GM18868 (cell line): ENCODE data around the gene RANBP6.
"Not testable (repeated sequence)": the region's sequence is repeated elsewhere in the genome, so short reads cannot be mapped to it uniquely, and the experiment has no call there.

Experiments used
- ATAC-seq: cut with Tn5 transposase; IDR thresholded peaks from one replicate; pipeline ENCODE4 v1.9.1; 2021; ENCODE audit warnings: mild to moderate bottlenecking, moderate library complexity; ENCODE audit not compliant: unreplicated experiment

Gene RANBP6

DNA sequence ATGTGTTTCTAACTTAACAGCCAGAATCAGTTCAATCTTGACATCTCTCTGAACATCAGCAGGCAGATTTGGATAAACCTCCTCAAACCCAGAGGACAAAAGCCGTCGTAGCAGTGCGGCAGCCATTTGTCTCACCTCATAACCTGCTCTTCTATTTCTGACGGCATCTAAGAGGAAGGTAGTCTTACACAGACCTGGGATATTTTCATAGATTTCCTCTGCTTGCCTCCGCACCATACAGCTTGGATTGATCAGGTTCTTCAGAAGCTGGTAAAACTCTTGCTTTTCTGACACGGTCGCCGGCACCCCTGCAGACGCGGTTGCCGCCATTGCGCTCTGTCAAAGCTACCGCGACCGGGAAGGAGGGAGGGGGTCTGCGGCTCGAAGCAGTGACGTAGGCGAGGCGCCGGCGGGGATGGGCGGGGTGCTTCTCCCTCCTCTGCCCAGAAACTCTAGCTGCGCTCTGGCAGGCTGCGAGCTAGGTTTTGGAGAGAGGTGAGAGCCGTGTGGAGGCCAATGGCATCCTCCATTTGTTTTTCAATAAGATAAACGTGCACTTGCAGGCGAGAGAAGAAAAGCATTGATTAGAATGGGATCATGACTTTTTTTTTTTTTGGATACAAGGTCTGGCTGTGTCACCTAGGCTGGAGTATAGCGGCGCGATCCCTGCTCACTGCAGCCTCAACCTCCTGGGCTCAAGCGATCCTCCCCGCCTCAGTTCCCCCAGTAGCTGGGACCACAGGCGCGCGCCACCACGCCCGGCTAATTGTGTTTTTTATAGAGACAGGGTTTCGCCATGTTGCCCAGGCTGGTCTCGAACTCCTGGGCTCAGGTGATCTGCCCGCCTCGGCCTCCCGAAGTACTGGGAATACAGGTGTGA is at the start of gene RANBP6:
Gene RANBP6 (minus strand): TSS at position 347 of the 880 bp plus-strand sequence. CDS start 17 bp downstream, at position 330.
- ATAC-seq: peak; percentile 99

DNA sequence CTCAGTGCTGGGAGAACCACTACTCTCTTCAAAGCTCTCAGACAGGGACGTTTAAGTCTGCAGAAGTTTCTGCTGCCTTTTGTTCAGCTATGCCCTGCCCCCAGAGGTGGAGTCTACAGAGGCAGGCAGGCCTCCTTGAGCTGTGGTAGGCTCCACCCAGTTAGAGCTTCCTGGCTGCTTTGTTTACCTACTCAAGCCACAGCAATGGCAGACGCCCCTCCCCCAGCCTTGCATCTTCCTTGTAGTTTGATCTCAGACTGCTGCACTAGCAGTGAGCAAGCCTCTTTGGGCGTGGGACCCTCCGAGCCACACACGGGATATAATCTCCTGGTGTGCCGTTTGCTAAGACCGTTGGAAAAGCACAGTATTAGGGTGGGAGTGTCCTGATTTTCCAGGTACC is 47.7 kb upstream of the RANBP6 start:
- ATAC-seq: not testable (repeated sequence)

DNA sequence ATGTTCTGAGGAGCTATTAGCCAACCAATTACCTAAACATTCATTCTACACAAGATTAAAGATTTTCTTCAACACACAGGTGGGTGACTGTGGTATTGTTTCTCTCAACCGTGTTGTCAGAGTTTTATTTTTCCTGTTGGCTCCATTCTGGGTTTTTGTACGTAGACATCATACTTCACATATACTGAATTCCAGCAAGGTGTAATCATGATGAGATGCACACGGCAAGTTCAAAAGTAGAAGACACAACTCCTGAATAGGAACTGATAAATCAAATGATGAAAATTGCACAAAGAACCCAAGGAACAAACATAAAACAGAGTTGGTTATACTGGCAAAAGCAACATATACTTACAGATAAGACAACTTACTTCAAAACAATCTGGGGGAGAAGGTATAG is 40.2 kb upstream of the RANBP6 start:
- ATAC-seq: no peak

DNA sequence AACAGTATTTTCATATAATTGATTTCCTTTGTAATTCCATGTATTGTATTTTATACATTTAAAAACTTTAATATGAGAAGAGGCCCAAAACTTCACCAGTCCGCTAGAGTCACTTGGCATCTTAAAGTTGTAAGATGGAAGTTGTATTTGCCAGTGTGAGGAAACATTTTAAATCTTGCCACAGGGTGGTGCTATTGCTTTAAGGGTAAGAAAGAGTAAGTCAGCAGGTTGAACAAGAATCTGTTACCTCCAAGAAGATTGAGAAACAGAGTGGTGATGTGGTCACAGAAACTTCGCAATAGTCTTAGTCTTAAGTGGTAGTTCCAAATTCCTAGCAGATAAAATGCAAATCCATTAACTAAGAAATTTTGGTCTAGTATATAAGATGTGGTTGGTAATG is 39.8 kb upstream of the RANBP6 start:
- ATAC-seq: peak; percentile 66

DNA sequence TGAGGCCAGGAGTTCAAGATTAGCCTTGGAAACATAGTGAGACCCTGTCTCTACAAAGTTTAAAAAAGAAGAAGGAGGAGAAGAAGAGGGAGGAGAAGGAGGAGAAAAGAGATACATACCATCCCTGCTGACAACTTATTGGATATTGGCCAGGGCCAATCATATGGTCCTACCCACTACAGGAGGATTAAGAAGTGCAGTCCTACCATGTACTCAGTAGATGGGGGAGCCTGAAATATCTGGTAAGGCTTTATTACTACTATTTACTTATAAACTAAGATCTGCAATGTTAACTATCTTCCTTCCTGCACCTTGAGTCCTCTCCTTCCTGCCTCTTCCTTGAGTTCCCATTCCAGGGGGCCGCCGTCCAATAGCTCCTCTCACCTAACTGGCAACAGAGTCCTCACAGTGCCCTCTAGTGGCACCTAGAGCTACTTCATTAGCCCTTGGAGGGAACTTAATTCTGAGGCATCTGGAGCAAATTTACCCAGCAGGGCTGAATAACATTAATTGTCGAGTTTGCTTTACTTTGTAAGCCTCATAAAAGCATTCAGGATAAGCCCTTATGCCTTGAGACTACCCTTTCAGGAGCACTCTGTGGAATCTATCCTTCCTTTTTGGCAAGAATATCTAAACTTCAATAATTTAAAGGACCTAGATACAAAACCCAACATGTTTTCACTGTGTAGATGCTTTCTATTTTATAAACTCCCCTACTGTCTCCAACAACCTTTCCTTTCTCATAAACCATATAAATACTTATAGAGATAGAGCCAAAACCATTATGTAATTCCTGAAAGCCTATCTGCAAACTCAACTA is 39.1 kb upstream of the RANBP6 start:
- peak; percentile 46 for ATAC-seq

DNA sequence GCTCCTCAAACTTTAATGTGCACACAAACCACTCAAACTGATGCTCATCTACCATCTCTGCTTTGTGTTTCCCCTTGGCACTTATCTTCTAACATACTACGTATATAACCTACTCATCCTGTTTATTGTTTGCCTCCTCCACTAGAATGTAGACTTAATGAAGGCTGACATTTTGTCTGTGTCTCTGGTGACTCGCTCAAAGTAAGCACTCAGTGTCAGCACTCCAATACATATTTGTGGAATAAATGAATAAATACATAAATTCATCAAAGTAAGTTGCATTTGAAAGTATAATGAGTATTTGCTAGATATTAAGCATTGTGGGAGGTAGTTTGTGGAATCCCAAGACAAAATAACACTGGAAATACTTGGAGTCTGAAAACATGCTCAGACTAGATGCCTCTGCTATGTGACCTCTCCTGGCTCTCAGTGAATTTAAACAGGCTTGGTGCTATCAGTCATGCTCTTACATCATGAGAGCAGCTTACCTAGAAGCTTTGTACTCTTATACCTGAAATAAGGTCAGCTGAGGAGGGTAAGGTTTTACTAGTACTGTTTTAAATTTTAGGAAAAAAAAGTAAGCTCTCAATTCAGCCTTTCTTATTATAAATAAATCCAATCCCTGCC is 37.0 kb upstream of the RANBP6 start:
- no peak for ATAC-seq

DNA sequence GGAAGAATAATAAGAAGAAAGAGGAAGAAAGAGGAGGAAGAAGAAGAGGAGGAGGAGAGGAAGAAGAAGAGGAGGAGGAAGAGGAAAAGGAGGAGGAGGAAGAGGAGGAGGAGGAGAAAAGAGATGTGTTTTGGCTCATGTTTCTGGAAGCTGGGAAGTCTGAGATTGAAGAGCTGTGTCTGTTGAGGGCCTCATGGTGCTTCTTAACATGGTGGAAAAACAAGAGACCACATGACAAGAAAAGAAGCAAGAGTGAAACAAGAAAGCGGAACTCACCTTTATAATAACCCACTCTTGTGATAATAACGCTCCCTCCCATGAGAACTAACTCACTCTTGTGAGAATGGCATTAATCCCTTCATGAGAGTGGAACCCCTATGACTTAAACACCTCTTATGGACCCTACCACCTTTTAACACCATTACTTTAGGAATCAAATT is 36.1 kb upstream of the RANBP6 start:
- ATAC-seq: peak; percentile 59

DNA sequence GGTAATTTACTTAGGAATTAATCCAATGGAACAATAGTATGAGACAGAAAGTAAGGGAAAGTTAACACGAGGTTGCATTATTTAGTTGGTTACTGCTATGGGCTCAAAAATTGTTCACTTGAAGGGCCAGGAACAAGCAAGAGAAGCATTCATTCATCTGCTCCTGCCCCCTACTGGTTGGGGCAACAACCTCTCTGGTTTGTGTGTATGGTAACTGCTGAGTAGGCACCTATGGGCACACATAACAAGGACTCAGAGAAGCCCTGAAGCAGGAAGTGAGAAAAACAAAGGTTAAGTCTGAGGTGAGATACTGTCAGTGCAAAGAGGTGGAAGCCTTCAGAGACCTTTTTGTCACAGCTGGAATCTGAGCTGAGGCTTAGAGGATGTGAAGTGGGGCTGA is 34.4 kb upstream of the RANBP6 start:
- peak; percentile 69 for ATAC-seq

DNA sequence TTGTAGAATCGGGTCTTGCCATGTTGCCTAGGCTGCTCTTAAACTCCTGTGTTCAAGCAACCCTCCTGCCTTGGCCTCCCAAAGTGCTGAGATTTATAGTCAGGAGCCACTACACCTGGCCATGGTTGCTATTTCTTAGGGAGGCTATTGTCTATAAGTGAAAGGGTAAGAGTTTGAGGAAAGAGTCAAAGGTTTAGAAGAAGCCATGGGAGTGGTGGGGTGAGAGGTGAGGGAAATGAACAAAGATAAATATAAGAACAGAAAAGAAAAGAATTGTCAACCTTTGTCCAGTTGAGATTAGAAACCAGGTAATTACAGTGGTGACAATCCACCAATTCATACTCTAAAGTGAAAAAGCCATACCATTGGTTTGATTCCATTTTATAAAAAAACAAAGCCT is 32.6 kb upstream of the RANBP6 start:
- no peak for ATAC-seq

DNA sequence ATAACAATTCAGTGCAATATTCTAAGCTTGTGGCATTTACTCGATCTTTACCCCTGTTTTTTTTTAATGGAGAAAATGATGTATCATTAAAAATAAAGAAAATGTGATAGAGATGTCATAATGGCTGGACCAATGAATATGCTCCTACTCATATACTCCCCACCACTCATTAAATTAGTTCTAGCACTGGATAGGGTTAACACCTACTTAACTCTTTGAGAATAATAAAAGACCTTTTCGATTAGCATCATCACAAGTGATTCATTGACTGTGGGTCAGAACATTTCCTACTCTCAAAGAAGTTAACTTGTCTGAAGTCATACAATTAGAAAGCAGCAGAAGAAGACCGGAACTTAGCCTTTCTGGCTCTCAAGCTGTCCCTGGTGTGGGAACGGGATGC is 31.6 kb upstream of the RANBP6 start:
- ATAC-seq: no peak

DNA sequence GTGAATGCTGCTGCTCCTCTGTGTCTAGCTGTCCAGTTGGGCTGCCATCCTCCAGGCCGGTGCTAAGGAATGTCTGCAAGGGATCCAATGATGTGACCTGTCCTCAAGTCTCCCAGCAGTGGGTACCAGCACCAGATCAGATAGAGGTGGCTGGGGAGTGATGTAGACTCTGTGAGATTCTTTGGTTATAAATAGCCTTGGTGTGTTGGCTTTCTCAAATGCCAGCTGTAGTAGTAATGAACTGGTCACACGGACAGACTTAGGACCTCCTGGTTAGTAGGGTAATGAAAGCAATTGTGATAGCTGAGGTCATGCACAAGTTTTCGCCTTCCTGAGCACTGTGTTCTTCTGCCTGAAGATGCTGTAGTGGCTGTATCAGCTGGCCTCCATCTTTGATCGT is 29.9 kb upstream of the RANBP6 start:
- ATAC-seq: no peak

DNA sequence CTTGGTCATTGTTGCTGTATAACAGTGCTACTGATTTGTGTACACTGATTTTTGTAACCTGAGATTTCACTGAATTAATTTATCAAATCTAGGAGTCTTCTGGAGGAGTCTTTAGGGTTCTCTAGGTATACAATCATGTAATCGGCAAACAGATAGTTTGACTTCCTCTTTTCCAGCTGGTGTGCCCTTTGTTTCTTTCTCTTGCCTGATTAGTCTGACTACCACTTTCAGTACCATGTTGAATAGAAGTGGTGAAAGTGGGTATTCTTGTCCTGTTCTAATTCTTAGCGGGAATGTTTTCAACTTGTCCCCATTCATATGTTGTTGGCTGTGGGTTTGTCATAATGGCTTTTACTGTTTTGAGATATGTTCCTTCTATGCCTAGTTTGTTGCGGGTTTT is 24.7 kb upstream of the RANBP6 start:
- ATAC-seq: peak; percentile 80

DNA sequence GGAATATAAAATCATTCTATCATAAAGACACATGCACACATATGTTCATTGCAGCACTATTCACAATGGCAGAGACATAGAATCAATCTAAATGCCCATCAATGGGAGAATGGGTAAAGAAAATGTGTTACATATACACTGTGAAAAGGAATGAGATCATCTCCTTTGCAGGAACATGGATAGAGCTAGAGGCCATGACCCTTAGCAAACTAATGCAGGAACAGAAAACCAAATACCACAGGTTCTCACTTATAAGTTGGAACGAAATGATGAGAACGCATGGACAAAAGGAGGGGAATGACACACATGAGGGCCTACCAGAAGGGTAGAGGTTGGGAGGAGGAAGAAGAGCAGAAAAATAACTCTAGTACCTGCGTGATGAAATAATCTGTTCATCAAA is 21.0 kb upstream of the RANBP6 start:
- no peak for ATAC-seq

DNA sequence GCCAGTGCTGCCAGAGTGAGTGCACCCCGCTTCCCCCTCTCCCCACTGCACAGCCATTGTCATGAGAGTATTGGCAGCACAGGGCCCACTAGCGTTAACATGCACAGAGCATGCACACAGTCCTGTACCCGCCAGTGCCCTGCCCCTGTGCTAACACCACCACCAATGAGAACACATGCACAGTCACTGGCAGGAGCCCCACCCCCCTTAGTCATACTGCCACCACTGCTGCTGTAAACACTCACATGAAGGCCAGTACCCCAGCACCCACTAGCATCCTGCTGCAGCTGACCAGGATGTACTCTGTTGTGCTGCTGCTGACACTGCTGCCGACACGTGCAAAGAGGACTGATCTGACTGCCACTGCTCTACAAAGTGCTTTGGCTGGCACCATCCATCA is 19.5 kb upstream of the RANBP6 start:
- no peak for ATAC-seq

DNA sequence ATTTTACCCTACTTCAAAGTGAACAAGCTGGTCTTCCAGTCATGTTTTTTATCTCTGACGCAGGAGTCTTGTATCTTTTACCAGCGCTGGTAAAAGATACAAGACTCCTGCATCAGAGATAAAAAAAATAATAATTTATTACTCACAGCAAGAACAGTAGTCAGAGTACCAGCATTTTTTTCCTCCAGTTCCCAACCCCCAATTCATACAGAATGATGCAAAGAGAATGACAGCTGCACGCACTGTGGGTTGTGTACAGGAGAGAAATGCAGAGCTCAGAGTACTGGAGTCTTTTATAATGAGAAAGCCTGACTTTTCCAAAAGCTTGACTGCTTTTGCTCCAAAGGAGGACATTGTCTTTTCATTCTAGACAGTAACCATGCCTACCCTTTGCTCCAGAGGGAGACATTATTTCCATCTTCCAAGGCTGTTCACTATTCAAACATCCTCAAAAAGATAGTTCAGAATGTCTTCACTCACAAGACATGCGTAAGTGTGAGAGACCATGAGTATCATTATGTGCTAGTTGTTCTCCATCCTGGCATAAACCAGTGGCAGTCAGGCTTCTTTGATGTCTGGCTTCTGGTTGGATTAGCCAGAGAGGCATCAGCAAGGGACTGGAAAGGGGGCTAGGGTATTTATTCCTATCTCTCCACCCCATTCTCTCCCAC is 14.3 kb upstream of the RANBP6 start:
- no peak for ATAC-seq

DNA sequence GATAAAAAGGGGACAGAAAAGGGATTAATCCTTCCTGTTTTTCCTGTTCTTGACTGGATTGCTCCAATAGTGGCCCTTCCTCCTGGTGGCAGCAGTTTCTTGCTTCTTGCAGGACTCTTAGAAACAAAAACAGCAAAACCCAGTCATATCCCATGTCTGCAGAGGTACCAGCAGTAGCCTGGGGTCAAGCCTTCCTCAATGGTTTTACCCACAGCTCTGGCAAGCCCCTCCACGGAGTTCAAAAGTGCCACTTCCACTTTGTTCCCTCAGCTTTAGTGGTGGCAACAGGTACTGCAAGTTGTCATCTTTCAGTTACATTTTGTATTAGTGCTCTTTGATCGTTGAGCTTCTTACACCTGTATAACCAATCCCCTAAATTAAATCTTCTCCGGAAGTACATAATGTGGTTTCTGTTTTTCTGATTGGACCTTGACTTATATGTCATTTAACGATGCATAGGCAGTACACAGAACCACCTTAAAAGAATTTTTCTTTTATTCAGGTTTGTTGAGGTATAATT is 8.7 kb upstream of the RANBP6 start:
- peak; percentile 80 for ATAC-seq

DNA sequence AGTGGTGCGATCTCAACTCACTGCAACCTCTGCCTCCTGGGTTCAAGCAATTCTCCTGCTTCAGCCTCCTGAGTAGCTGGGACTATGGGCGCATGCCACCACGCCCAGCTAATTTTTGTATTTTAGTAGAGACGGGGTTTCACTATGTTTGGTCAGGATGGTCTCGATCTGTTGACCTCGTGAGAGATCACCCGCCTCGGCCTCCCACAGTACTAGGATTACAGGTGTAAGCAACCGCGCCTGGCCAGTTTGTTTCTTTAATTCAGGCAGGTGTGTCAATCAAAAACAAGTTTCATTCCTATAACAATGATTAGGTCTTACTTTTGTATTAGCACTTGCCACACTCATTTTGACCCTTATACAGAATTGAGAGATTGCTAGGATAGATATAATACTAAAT is 1.6 kb upstream of the RANBP6 start:
- not testable (repeated sequence) for ATAC-seq

DNA sequence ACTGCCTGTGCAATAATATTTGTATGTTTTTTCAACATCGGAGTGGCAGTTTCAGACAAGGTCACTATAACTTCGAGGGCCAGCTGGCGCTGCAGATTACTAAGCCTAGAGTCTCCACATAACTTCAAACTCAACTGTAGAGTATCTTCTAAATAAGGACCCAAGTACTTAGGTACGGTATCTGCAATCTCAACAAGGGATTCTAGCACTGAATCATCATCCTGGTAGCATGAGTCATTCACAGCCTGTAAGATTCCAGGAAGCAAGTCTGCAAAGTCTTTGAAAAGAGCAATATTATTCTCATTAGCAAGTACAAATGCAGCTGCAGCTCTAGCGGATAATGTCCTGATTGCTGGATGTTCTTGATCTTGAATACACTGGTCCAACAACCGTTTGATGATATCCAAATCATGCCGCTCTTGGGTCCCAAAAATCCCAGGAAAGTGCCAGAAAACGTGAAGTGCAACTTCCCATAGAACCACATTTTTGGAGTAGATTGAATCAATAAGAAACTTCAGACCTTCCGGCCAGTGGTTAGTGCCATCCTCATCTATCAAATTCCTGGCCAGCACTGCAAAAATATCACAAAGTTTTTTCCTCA is 654 bp downstream of the RANBP6 start:
- ATAC-seq: no peak

DNA sequence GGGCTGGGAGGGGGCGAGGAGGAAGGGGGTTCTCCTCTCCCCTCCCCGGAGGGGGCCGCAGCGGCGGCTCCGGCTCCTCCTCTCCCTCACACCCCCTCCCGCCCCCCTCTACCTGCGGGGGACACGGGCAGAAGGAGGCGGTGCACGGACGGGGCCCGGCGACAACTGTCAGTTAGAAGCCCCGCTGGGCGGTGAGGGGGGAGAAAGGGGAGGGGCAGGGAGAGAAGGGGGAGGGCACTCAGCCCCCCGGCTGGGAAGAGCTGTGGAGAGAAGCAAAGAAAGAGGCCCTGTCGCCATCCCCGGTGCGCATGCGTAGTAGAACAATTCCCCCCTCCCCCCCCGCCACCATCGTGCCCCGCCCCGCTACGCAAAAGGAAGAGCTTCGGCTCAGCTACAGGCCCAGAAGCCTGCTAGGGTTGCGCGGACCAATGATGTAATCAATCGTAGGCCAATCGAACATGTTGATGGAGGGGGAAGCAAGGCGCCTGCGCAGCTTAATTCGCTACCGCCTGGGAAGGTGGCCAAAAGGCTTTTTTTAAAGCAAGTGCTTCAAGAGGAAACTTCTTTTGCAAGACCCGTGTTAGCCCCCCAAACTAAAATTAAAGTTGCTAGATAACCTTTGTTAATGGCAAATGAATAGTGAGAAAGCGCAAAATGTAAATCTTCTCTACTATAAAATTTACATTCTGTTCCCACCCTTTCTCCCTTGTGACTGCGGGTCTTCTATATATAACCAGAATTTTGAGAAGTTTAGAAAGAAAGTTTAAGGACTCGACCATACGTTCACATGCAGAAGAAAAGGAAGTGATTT is 7.0 kb downstream of the RANBP6 start:
- peak; percentile 62 for ATAC-seq
